ENCODE measurements around the gene PPIL1.
A peak's percentile ranks its signal among the peaks of the same experiment; 100 is the strongest.
"Not testable (repeated sequence)": the region's sequence is repeated elsewhere in the genome, so short reads cannot be mapped to it uniquely, and the experiment has no call there.

PPIL1 gene

DNA sequence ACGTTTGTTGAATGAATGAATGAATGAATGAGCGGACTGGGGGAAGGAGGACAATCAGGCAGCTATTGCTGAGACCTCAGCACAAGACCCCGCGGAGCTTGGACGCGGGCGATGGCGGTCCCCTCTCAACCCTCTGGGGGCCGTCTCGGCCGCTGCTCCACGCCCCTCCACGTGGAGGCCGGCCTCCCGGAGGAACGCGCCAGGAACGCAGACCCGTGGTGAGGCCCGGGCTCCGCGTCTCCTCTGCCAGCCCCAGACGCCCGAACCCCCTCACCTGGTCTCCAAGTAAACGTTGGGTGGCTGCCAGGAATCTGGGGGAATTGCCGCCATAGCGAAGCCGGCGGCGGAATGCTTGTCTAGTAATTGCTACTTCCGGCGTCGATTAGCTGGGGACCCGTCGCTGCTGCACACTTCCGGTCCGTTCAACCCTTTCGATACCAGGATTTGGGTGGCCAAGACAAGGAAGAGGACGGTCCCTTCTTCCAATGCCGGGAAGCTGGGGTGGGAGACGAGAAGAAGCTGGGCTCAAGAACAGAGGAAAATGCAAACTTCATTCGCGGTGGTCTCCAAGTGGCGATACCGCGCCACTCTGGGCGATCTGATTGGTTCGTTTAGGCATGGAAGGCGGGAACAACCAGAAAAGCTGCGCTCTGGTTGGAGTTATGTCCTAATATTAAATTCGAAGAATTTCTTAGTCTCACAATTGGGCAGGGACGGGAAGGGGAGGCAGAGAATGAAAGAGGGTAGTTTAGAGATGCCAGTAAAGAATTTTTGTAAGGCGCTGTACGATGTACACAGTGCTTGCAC is at the start of gene PPIL1:
Gene PPIL1 (minus strand): TSS at position 361 of the 807 bp plus-strand sequence. CDS start 31 bp downstream, at position 330.
- DNase-seq (ENCODE audit: low read depth in 3 of 3), result peak; percentile 69 to 74 (median 70)

DNA sequence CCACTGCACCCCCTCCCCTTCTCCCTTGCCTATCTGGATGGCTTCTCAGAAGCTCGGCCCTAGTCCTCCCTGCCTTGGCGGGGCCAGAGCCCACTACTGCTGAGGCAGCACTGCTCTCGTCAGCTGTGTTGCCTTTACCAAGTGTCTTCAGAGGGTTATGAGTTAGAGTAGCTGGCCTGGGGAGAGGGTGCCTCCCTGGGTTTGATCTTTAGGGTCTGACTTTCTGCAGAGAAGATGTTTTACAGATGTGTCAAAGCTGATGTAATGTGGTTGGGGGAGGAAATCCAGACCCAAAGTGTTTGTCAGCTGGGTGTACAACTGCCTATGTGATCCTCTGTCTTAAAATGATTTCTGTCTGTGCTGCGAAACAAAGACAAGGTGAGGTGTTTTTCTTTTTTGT is 49.5 kb upstream of the PPIL1 start:
- DNase-seq (ENCODE audit: low read depth in 3 of 3), result no peak

DNA sequence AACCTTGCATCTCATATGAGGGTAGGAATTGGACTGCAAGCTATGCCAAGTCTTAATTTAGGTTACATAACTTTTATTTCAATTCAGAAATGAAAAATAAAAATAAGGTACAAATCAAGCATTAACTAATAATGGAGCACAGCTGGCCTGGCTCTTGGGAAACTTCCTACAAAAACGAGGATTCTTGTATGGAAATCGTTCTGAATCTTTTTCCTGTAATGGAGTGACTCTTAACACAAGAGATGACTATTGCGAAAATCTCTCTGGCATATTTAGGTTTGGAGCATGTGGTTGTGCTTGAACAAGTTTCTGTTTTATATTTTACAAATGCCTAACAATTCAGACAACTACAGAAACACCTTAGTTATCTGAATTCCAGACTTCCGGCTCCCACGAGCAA is 45.9 kb upstream of the PPIL1 start:
- no peak for DNase-seq (ENCODE audit: low read depth in 3 of 3)

DNA sequence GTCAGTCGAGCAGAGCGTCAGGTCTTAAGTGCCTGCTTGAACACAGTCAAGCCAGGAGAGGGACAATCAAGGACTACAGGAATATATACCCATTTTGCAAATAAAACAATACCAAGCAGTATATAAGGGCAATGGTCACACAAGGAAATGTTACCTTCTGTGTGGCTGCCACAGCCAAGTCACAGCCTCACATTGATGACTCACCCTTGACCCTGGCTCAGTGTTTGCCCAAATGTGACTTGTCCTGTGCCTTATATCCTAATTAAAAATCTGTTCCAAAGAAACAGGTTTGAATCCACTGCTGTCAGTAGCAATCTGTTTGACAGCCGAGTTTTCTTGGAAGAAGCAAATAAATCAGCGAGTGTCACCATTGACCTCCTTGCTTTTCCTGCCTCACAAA is 45.4 kb upstream of the PPIL1 start:
- no peak for DNase-seq (ENCODE audit: low read depth in 3 of 3)

DNA sequence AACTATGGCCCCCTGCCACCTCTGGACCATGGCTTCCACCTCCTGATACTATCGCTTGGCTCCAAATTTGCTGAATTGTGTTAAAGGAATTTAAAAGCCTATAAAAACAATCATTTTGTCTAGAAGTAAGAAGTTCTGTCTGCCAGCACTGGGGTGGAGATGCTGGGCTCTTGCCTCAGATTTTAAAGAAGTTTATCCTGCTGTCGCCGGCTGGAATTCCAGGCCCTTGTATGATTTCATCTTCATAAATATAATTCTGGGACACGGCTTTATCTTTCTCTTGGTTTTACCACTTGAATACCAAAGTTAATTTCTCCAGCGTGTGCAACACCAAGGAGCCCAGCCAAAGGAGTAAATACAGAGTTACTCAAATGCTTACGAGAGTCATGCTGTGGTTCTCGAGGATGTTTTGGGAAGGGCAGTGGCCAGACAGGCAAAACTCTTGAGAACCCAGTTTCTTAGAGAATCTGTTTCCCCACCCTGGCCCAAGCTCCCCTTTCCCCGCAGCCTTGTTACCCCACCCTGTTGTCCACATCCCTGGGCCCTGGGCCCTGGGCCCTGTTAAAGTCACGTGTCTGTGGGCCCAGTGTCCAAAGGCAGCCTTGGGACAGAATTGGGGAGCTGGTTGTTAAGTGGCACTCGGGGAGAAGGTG is 43.1 kb upstream of the PPIL1 start:
- DNase-seq (ENCODE audit: low read depth in 3 of 3), result no peak

DNA sequence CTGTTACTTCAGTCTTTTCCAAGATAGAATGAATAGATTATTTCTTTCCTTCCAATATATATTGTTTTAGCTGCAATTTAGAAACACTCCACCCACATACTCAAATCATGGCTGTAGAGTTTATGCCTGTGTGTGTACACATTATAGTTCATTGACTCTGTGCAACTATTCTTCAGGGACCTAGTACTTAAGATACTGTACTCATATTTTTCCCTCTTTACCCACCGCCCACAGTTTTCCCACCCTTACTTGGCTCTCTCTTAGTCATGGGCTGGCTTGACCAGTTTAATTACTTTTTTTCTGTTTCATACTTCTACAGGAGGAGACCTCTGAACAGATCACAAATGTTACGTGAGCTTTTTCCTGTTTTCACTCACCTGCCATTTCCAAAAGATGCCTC is 41.5 kb upstream of the PPIL1 start:
- no peak for DNase-seq (ENCODE audit: low read depth in 3 of 3)

DNA sequence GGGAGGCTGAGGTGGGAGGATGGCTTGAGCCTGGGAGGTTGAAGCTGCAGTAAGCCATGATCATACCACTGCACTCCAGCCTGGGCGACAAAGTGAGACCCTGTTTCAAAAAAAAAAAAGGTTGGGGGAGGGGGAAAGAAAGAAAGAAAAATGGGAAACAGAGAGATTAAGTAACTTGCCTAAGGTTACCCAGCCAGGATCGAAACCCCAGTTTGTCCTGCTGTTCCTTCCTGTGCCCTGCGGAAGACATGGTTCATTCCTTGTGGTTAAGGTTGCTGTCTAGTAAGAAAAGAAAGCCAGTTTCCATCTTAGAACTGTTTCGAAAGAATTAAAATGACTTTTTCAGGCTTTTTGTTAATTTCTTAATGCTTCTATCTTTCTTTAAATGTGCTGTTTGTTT is 41.0 kb upstream of the PPIL1 start:
- no peak for DNase-seq (ENCODE audit: low read depth in 3 of 3)

DNA sequence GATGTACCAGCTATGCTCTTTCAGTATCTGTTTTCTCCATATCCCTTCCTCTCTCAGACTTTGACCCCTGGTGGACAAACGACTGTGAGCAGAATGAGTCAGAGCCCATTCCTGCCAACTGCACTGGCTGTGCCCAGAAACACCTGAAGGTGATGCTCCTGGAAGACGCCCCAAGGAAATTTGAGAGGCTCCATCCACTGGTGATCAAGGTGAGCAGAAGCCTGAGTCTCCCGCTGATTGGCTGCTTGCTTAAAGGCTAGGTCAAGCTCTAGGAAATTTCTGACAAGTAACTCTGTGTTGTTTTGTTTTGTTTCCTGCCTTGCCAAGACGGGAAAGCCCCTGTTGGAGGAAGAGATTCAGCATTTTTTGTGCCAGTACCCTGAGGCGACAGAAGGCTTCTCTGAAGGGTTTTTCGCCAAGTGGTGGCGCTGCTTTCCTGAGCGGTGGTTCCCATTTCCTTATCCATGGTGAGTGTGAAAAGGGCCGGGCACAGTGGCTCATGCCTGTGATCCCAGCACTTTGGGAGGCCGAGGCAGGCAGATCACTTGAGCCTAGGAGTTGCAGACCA is 39.7 kb upstream of the PPIL1 start:
- peak in 1 of 3 experiments; percentile 9 for DNase-seq (ENCODE audit: low read depth in 3 of 3)

DNA sequence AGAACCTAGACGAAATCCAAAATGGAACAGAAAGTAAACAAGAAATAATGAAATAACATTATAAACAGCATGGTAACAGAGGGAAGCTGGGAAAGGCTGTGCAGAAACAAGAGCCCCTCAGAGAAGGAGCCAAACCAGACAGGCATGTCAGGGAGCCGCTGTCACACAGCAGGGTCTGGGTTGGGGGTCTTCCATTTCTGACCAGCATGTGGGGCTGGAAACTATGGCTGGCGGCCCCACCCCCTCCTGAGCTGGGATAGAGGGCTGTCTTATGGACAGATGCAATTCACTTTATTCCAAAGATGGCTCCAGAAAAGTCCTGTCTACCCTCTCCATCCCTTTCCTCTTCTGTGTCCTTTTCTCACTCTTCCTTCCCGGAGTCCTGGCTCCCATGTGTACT is 38.5 kb upstream of the PPIL1 start:
- DNase-seq (ENCODE audit: low read depth in 3 of 3), result no peak

DNA sequence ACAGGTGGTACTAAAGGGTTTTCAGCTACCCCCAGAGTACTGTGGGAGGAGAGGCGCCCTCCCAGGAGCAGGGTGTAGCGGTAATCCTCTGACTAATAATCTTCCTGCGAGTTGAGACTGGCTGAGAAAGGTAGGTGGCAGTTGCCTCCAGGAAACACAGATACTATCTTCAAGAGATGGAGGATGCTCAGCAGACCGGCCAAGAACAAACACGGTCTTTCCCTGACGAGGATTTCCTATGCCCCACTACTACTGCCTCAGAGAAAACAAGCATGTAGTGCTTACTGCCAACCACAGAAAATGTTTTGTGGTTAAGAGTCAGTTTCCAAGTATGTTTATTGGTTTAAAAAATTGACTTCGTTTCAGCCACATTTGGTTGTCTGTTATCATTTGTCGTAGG is 38.0 kb upstream of the PPIL1 start:
- DNase-seq (ENCODE audit: low read depth in 3 of 3), result peak; percentile 10 to 46 (median 11)

DNA sequence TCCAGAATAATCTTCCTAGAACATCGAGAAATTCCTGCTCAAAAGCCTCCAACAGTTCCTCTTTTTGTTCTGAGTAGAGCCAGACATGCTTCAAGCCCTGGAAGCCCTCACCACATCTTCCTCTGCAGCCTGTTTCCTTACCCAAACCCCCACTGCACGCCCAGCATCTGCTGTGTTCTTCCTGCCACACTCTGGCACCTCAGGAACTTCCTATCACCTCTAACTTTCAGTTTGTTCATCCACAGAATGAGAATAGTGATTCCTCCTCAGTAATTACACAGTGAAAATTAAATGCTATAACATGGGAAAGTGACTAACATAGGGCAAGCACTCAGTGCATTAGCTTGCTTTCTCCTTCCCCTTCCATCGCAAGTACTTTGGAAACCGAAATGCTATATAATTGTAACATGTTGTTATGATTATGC is 37.4 kb upstream of the PPIL1 start:
- peak in 1 of 3 experiments; percentile 2 for DNase-seq (ENCODE audit: low read depth in 3 of 3)

DNA sequence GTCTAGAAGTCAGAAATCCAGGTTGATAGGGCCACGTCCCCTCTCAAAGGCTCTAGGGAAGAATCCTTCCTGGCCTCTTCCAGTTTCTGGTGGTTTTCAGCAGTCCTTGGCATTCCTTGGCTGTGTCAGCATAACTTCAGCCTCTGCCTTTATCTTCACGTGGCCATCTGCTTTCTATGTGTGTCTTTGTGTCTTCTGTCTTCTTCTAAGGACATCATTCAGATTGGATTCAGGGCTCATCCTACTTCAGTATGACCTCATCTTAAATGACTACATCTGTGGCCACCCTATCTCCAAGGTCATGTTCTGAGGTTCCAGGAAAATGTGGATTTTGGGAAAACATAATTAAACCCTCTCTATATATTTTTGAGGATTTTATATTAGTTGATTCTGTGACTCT is 34.1 kb upstream of the PPIL1 start:
- DNase-seq (ENCODE audit: low read depth in 3 of 3), result no peak

DNA sequence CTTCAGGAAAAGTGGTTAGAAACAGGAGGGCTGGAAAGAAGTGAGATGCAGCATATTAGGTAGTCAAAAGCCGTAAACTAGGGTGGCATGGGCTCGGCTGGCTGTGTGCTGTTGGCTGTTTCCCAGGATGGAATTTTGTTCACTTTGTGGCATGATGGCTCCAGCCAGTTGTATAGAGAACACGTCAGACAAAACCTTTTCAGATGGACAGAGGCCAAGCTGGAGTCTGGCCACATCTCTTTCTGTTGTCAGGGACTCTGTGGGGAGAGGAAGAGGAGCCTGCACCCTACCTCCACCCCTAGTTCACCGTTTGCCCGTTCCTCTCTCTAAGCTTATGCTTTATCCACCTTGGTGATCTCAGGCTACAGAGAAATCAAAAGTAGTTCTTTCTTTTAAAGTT is 33.2 kb upstream of the PPIL1 start:
- no peak for DNase-seq (ENCODE audit: low read depth in 3 of 3)

DNA sequence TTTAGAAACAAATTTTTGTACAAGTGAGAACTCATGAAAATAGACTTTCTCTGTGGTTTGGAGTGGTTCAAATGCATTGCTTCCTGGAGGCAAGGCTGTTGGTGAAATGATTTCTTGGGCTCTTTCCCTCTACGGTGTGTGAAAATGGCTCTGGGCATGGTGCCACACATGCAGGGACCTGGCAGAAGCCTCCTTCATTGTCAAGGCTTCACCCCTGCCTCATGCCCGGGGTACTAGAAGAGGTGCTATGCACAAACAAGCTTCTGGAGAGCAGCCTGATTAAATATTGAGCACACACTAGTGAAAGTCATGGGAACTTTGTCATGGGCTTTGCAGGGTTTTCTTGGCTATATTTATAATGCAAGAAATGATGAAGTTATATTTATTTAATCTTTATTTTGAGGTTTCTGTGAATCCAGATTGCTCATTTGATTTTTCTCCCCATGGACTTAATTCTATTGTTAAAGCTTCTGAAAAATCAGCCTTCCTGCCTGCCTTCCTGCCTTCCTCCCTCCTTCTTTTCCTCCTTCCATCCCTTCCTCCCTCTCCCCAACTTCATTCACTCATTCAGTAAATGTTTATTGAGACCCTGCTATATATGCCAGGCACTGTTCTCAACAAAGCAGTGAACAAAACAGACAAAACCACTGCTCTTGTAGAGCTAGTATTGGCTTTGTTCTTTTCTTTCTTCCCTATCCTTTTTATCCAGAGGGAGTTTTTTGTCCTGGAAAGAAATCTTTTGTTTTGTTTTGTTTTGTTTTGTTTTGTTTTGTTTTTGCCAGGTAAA is 32.1 kb upstream of the PPIL1 start:
- DNase-seq (ENCODE audit: low read depth in 3 of 3), result no peak

DNA sequence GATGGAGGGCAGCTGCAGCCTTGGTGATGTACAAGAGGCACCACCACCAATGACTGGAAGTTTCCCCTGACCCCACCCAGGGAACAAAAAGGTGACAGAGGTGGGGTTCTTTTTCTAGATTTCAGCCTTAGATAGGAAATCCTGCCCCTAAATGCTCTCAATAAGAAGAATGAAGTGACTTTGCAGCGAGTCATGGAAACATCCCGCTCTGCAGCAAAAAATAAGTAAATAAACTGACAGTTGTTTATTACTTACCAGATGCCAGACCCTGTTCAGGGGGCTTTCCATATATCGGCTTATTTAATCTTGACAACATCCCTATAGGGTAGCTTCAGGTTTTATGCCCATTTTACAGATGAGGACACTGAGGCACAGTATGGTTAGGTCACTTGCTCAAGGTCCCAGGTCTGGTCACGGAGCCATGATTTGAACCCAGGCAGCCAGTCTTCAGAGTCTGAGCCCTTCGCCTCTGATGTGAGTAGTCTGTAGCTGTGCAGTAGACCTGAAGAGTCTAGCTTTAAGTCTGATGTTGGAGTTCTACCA is 30.3 kb upstream of the PPIL1 start:
- DNase-seq (ENCODE audit: low read depth in 3 of 3), result no peak

DNA sequence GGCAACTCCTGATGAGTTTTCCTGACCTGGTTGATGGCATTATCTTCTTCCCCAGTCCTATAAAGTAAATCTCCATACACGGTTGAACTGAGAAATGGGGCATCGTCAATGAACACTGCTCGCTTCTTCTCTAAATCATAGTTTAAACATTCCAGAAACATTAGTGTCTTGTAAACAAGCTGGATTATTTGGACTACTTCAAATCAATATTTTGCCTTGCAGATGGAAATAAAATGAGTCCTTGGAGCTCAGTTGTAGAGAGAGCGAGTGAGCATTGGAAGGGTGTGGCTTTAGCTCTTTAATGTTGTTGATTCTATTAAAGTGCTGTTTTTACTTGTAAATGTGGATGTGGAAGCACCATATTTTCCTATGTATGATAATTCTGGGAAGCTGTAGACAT is 29.5 kb upstream of the PPIL1 start:
- DNase-seq (ENCODE audit: low read depth in 3 of 3), result no peak

DNA sequence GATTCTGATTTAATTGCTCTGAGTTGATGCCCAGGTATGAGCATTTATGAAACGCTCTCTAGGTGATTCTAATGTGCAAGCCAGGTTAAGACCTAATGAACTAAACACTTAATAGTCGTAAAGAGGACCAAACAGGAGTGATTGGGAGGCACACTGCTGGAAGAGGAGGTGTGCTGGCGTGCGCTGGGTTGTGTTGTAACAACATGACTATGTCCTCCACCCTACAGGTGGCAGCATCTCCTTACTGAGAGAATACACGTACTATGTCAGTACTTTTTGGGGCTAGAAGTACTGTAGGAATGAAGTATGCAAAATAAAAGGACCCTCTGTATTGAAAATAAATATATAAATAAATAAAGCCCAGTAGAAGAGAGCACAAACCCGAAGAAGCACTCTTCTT is 23.0 kb upstream of the PPIL1 start:
- no peak for DNase-seq (ENCODE audit: low read depth in 3 of 3)

DNA sequence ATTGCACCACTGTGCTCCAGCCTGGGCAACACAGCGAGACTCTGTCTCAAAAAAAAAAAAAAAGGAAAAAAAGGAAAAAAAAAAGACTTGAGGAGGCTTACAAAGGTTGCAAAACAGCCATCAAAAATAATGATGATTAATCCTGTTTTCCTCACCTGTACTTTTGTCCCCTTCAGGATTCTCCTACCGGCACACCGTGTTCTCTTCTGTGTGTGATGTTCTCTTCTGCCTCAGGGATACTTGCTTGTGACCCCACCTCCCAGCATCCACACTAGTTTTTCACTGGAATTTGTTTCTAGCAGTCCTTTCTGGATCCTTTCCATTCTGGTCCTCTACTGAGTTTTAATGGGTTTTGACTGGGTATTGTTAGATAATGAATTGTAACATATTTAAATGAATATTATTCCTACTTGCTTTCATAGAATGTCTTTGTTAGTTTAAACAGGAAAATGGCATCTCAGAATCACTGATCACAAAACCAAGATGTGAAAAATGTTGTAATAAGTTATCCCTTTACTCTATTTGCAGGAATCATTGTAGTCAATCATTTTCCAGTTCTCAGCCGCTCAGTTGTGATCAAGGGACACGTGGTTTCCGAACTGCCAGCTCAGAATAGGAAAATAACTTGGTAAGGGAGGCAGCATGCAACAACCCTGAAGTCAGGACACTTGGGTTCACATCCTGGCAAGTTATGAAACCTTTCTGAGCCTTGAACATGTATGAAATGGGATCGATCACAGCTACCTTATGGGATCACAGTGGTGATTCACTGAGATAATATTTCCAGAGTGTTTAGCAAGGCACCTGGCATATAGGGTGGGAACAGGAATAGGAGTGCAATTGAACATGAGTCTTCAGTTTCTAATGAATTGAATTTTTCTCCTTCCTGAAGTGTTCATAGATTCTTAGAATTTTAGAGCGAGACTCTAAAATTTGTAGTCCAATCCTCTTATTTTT is 19.7 kb upstream of the PPIL1 start:
- DNase-seq (ENCODE audit: low read depth in 3 of 3), result no peak

DNA sequence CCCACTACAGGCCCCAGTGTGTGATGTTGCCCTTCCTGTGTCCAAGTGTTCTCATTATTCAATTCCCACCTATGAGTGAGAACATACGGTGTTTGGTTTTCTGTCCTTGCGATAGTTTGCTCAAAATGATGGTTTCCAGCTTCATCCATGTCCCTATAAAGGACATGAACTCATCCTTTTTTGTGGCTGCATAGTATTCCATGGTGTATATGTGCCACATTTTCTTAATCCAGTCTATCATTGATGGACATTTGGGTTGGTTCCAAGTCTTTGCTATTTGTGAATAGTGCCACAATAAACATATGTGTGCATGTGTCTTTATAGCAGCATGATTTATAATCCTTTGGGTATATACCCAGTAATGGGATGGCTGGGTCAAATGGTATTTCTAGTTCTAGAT is 16.6 kb upstream of the PPIL1 start:
- DNase-seq (ENCODE audit: low read depth in 3 of 3), result not testable (repeated sequence)

DNA sequence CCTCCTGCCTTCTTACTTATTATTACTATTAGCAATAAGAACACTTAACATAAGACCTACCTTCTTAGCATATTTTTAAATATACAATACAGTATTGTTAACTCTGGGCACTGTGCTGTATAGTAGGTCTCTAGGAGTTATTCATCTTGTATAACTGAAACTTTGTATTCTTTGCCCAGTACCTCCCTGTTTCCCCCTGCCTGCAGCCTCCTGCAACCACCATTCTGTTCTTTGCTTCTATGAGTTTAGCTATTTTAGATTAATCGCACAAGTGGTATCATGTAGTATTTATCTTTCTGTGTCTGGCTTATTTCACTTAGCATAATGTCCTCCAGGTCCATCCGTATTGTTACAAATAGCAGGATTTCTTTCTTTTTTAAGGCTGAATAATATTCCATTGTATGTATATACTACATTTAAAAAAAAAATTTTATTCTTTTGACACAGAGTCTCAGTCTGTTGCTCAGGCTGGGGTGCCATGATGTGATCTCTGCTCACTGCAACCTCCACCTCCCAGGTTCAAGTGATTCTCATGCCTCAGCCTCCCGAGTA is 15.6 kb upstream of the PPIL1 start:
- no peak for DNase-seq (ENCODE audit: low read depth in 3 of 3)

Data from stimulated activated CD4-positive, alpha-beta T cell treated with anti-CD3 and anti-CD28 coated beads, TNF-alpha, amount 100 ng/mL, for 4 hours (primary cell).